Smooth muscle cell (in vitro differentiated cells): ENCODE data around the gene VPS18. TPM values are rescaled to one million over a fixed set of nuclear protein-coding genes. Genes with fewer than 3 reads are reported as not detected.

Source experiments
- DNase-seq: peaks from one replicate; lab custom pipeline; 2025; ENCODE audit not compliant: unreplicated experiment; lab: John Stamatoyannopoulos, UW
- H2AFZ ChIP-seq: fragments of 200-600 bp; sonication (generic); 2 replicates; pipeline ENCODE4 v1.6.0; 2016; ENCODE audit warnings: antibody characterized with exemption, low read depth, mild to moderate bottlenecking
- H3F3A ChIP-seq: fragments of 200-600 bp; sonication (generic); 2 replicates; pipeline ENCODE4 v1.6.0; 2017; ENCODE audit warnings: antibody characterized with exemption, low read depth
- H3K27ac ChIP-seq: fragments of 200-600 bp; sonication (generic); 2 replicates; pipeline ENCODE4 v1.5.1; 2016; ENCODE audit warnings: low read depth, mild to moderate bottlenecking
- H3K27me3 ChIP-seq: fragments of 200-600 bp; sonication (generic); 2 replicates; pipeline ENCODE4 v1.6.1; 2016; ENCODE audit warnings: low read depth, mild to moderate bottlenecking
- H3K36me3 ChIP-seq: fragments of 200-600 bp; sonication (generic); 2 replicates; pipeline ENCODE4 v1.5.1; 2016; ENCODE audit warnings: low read depth
- H3K4me1 ChIP-seq: fragments of 200-600 bp; sonication (generic); 2 replicates; pipeline ENCODE4 v1.5.1; 2016; ENCODE audit warnings: low read depth
- H3K4me2 ChIP-seq: fragments of 200-600 bp; sonication (generic); 2 replicates; pipeline ENCODE4 v1.6.0; 2016; ENCODE audit warnings: mild to moderate bottlenecking
- H3K4me3 ChIP-seq: fragments of 200-600 bp; sonication (generic); 2 replicates; pipeline ENCODE4 v1.5.1; 2016; ENCODE audit warnings: mild to moderate bottlenecking
- H3K79me2 ChIP-seq: fragments of 200-600 bp; sonication (generic); 2 replicates; pipeline ENCODE4 v1.6.0; 2016; ENCODE audit warnings: low read depth, mild to moderate bottlenecking
- H3K9ac ChIP-seq: fragments of 200-600 bp; sonication (generic); 2 replicates; pipeline ENCODE4 v1.6.0; 2016; ENCODE audit warnings: low read depth
- H3K9me3 ChIP-seq: fragments of 200-600 bp; sonication (generic); replicated peaks from 2 replicates; pipeline ENCODE4 v1.5.1; 2016; ENCODE audit warnings: low read depth
- H4K20me1 ChIP-seq: fragments of 200-600 bp; sonication (generic); 2 replicates; pipeline ENCODE4 v1.6.0; 2016; ENCODE audit warnings: low read depth
- CTCF ChIP-seq: fragments of 200-600 bp; sonication (generic); IDR thresholded peaks from 2 replicates; pipeline ENCODE4 v1.5.1; 2017; ENCODE audit warnings: borderline replicate concordance, mild to moderate bottlenecking, antibody characterized with exemption; ENCODE audit not compliant: insufficient read depth, poor library complexity, severe bottlenecking
- WGBS: methylation state at CpG from one replicate; pipeline ENCODE4 v1.1.7; 2016; ENCODE audit warnings: low lambda C conversion rate; 5-methylcytosine and 5-hydroxymethylcytosine counted together
- polyA plus RNA-seq: library from polyadenylated mRNA; unstranded; fragments of >200 nt; fragmentation: Nextera tagmentation; extraction: Ambion mirVana; gene quantifications from 2 replicates; pipeline ENCODE4 v1.2.1, GENCODE V29; 2016
- total RNA-seq: library from RNA; depleted of rRNA; stranded (reverse); fragments of >200 nt; gene quantifications from 2 replicates; pipeline ENCODE4 v1.2.3, GENCODE V29; 2014

The VPS18 gene
- total and polyA plus RNA-seq, 2 experiments from 2014 or later = 14.2 to 17.2 TPM

DNA sequence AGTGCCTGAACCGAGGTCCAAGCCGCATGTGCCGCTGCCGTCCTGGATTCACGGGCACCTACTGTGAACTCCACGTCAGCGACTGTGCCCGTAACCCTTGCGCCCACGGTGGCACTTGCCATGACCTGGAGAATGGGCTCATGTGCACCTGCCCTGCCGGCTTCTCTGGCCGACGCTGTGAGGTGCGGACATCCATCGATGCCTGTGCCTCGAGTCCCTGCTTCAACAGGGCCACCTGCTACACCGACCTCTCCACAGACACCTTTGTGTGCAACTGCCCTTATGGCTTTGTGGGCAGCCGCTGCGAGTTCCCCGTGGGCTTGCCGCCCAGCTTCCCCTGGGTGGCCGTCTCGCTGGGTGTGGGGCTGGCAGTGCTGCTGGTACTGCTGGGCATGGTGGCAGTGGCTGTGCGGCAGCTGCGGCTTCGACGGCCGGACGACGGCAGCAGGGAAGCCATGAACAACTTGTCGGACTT, 42.0 kb downstream of the VPS18 start:
- peaks cover 31% of the 10 kb centered on the region for H3K27me3 ChIP-seq
- no peak overlapping the region for H3K4me3 ChIP-seq
- H2AFZ ChIP-seq = no peak overlapping the region
- no peak overlapping the region for H3K9ac ChIP-seq
- H3K9me3 ChIP-seq = no peaks in the 10 kb centered on the region
- no peak overlapping the region for H3K27ac ChIP-seq
- no peak for DNase-seq
- TF ChIP-seq CTCF = no peak
- no peaks in the 10 kb centered on the region for H3K79me2 ChIP-seq
- no peaks in the 10 kb centered on the region for H3F3A ChIP-seq
- H3K36me3 ChIP-seq = no peaks in the 10 kb centered on the region
- H3K4me2 ChIP-seq = no peak overlapping the region
- H3K4me1 ChIP-seq = peaks cover 4% of the 10 kb centered on the region
- no peaks in the 10 kb centered on the region for H4K20me1 ChIP-seq
- 95% methylated on average over 31 of the region's 31 CpGs for WGBS

DNA sequence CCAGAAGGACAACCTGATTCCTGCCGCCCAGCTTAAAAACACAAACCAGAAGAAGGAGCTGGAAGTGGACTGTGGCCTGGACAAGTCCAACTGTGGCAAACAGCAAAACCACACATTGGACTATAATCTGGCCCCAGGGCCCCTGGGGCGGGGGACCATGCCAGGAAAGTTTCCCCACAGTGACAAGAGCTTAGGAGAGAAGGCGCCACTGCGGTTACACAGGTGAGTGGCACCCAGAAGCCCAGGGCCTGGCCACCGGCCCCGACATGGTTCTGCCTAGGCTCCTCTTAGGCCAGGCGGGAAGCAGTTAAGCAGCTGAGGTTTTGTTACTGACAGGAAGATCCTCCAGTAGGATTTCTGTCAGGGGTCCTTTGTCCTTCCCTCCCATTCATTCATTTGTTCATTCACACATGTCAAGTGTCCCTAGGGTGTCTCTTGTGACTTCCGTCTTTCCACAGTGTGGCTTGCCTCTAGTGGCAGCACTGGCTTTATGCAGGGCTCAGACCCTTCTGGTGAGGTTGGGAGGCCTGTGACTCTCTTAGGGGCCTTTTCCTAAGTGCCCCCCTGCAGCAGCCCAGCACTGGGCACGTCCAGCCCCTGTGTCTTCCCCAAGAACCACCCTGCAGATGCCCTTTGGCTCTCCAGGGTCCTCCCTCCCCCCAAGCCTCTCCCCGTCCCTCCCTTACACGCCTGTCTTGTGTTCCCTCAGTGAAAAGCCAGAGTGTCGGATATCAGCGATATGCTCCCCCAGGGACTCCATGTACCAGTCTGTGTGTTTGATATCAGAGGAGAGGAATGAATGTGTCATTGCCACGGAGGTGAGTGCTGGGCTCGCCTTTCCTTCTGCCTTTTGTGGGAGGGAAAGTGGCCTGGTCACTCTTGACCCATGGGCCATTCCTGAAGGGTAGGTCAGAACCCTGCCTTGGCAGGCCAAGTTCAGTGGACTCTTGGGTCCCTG, 42.7 kb downstream of the VPS18 start:
- Histone ChIP-seq H3F3A (peaks cover under 1% of the 10 kb centered on the region), H3K4me1 (peaks cover 5% of the 10 kb centered on the region), H2AFZ (no peak overlapping the region), H4K20me1 (no peaks in the 10 kb centered on the region), H3K9me3 (no peaks in the 10 kb centered on the region), H3K27me3 (peaks cover 24% of the 10 kb centered on the region), H3K36me3 (no peaks in the 10 kb centered on the region), H3K4me2 (no peak overlapping the region), H3K9ac (no peak overlapping the region), H3K4me3 (no peak overlapping the region), H3K79me2 (no peaks in the 10 kb centered on the region), H3K27ac (no peak overlapping the region)
- no peak for DNase-seq
- TF ChIP-seq CTCF = no peak
- WGBS = 88% methylated on average over 15 of the region's 15 CpGs

DNA sequence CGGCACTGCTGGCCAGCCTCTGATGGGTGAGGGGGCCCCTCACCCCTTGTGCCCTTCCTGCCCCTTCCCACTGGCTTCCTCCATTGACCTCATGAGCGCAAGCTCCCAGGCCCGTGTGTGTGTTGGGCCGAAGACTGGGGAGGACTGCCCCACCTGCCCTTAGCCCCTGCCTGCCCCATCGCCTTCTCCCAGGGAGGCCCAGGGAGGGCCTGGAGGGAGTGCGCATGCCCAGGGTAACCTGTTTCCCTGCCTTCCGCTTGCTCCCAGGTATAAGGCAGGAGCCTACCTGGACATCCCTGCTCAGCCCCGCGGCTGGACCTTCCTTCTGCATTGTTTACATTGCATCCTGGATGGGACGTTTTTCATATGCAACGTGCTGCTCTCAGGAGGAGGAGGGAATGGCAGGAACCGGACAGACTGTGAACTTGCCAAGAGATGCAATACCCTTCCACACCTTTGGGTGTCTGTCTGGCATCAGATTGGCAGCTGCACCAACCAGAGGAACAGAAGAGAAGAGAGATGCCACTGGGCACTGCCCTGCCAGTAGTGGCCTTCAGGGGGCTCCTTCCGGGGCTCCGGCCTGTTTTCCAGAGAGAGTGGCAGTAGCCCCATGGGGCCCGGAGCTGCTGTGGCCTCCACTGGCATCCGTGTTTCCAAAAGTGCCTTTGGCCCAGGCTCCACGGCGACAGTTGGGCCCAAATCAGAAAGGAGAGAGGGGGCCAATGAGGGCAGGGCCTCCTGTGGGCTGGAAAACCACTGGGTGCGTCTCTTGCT, 43.7 kb downstream of the VPS18 start:
- Histone ChIP-seq H3F3A (peaks cover 8% of the 10 kb centered on the region), H2AFZ (no peak overlapping the region), H3K79me2 (no peaks in the 10 kb centered on the region), H3K27me3 (peaks cover 14% of the 10 kb centered on the region), H3K9ac (no peak overlapping the region), H3K4me3 (no peak overlapping the region), H3K9me3 (no peaks in the 10 kb centered on the region), H3K4me1 (peaks cover 5% of the 10 kb centered on the region), H4K20me1 (no peaks in the 10 kb centered on the region), H3K27ac (no peak overlapping the region), H3K36me3 (no peaks in the 10 kb centered on the region), H3K4me2 (no peak overlapping the region)
- TF ChIP-seq CTCF = no peak
- 84% methylated on average over 19 of the region's 19 CpGs for WGBS
- no peak for DNase-seq
